Sigmoid colon (tissue), 4 donors: ENCODE data around the gene SWAP70.

Source experiments
- CTCF ChIP-seq, 4 experiments: fragments of 450-650 bp in 3 of 4; fragments of 200-600 bp in 1 of 4; IDR thresholded peaks; one replicate each; pipeline ENCODE4 v1.5.1; 2016 to 2019; ENCODE audit warnings: antibody characterized with exemption in 4 of 4, mild to moderate bottlenecking in 3 of 4, moderate library complexity in 2 of 4
- EP300 ChIP-seq, 4 donors: sonication (generic); formaldehyde crosslinking; IDR thresholded peaks; one replicate each; pipeline ENCODE4 v1.6.1; 2017; ENCODE audit warnings: antibody characterized with exemption in 4 of 4
- POLR2A ChIP-seq, 2 donors: fragments of 450-650 bp; IDR thresholded peaks; one replicate each; pipeline ENCODE4 v1.6.1; 2016; ENCODE audit warnings: antibody characterized with exemption in 2 of 2, mild to moderate bottlenecking in 2 of 2, moderate library complexity in 2 of 2
- POLR2AphosphoS5 ChIP-seq, 4 donors: sonication (generic); formaldehyde crosslinking; IDR thresholded peaks; one replicate each; pipeline ENCODE4 v1.6.1; 2017; ENCODE audit warnings: antibody characterized with exemption in 4 of 4

GRCh38 chr11:9747828-9748227, 84.0 kb downstream of the SWAP70 start:
- no peak for TF ChIP-seq CTCF (IDR thresholded peaks at IDR 0.05)
- TF ChIP-seq EP300 (IDR thresholded peaks at IDR 0.05), result no peak
- TF ChIP-seq POLR2A (IDR thresholded peaks at IDR 0.05), result no peak
- no peak for TF ChIP-seq POLR2AphosphoS5 (IDR thresholded peaks at IDR 0.05)
